TTC549 (cell line): Measurements from ENCODE around the gene TUBGCP6.
"Not testable (repeated sequence)": the region's sequence is repeated elsewhere in the genome, so short reads cannot be mapped to it uniquely, and the experiment has no call there.

Experiments
- FAIRE-seq: peaks from 2 replicates; lab custom pipeline; 2012; peaks lifted over from hg19 to GRCh38; lab: Jason Lieb, UNC

TUBGCP6 gene

GRCh38 chr22:50208430-50208938 is 36.3 kb downstream of the TUBGCP6 start:
- FAIRE-seq, result no peak

- no peak for FAIRE-seq
Measured at GRCh38 chr22:50207383-50208140, 37.3 kb downstream of the TUBGCP6 start.

GRCh38 chr22:50206599-50206998 is 38.2 kb downstream of the TUBGCP6 start:
- FAIRE-seq, result peak; percentile 9

GRCh38 chr22:50205781-50206569 is 38.8 kb downstream of the TUBGCP6 start:
- FAIRE-seq, result no peak

- not testable (repeated sequence) for FAIRE-seq
Measured at GRCh38 chr22:50204998-50205397, 39.8 kb downstream of the TUBGCP6 start.

GRCh38 chr22:50204571-50204970 is 40.3 kb downstream of the TUBGCP6 start:
- no peak for FAIRE-seq

GRCh38 chr22:50203288-50203687 is 41.5 kb downstream of the TUBGCP6 start:
- no peak for FAIRE-seq

- no peak for FAIRE-seq
Measured at GRCh38 chr22:50202130-50202666, 42.6 kb downstream of the TUBGCP6 start.

GRCh38 chr22:50201191-50202129 is 43.4 kb downstream of the TUBGCP6 start:
- no peak for FAIRE-seq

GRCh38 chr22:50200461-50201190 is 44.2 kb downstream of the TUBGCP6 start, which contains the start of gene SELENOO:
SELENOO (plus strand) TSS chr22:50201011; CDS start chr22:50201037, 26 bp downstream.
- FAIRE-seq, result no peak

- FAIRE-seq, result no peak
Measured at GRCh38 chr22:50199829-50200460, 44.9 kb downstream of the TUBGCP6 start.

GRCh38 chr22:50199251-50199721 is 45.5 kb downstream of the TUBGCP6 start:
- FAIRE-seq, result no peak

- no peak for FAIRE-seq
Measured at GRCh38 chr22:50198624-50199017, 46.2 kb downstream of the TUBGCP6 start.

- FAIRE-seq, result no peak
Measured at GRCh38 chr22:50197856-50198623, 46.8 kb downstream of the TUBGCP6 start.

GRCh38 chr22:50197000-50197800 is 47.6 kb downstream of the TUBGCP6 start:
- FAIRE-seq, result no peak

- no peak for FAIRE-seq
Measured at GRCh38 chr22:50196256-50196655, 48.6 kb downstream of the TUBGCP6 start.

- FAIRE-seq, result no peak
Measured at GRCh38 chr22:50194037-50194805, 50.6 kb downstream of the TUBGCP6 start.

GRCh38 chr22:50193621-50194020 is 51.2 kb downstream of the TUBGCP6 start:
- no peak for FAIRE-seq
